ENCODE data around the gene WASF2.
"Not testable (repeated sequence)": the region's sequence is repeated elsewhere in the genome, so short reads cannot be mapped to it uniquely, and the experiment has no call there.

The WASF2 gene

DNA sequence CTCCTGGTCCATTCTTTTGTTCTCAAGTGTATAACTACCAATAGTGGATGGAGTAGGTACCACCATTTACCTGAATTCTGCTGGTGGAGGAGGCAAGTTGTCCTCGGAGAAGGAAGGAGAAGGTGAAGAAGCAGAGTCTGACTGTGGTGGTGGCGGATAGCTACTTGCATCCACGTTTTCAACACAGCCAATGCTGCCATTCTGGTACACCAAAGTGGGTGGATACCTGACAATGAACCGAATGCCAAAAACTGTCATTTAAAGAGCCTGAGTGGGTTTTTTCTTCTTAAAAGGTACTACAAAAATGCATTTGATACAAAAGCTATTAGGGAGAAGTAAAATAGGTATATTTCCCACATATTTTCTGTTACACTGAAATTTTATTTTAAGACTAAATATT lies 77.5 kb downstream of the WASF2 start:
- no peak for TF ChIP-seq ZFX (IDR thresholded peaks at IDR 0.05; ENCODE audit: borderline replicate concordance)
- TF ChIP-seq CTCF (IDR thresholded peaks at IDR 0.05): no peak
- no peak overlapping the region for H3K27ac ChIP-seq

GRCh38 chr1:27410709-27411108 lies 79.3 kb downstream of the WASF2 start:
- no peak for TF ChIP-seq CTCF (IDR thresholded peaks at IDR 0.05)
- no peak for TF ChIP-seq ZFX (IDR thresholded peaks at IDR 0.05; ENCODE audit: borderline replicate concordance)
- H3K27ac ChIP-seq: no peak overlapping the region

DNA sequence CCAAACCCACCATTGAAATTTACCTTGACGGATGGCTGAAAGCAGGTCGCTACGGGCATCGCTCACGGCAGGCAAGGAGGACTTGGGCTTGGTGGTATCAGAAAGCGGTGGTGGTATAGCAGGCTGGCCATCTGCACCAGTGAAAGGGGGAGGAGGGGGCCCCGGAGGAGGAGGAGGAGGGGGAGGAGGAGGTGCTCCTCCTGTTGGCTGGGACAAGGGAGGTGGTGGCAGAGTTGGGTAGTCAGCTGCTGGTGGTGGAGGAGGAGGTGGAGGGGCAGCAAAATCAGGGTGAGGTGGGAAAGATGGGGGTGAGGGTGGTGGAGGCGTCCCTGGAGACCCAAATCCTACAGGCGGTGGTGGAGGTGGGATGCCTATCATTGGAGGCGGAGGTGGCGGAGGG lies 80.3 kb downstream of the WASF2 start:
- TF ChIP-seq CTCF (IDR thresholded peaks at IDR 0.05) (no peak), ZFX (IDR thresholded peaks at IDR 0.05; ENCODE audit: borderline replicate concordance) (no peak)
- no peak overlapping the region for H3K27ac ChIP-seq

DNA sequence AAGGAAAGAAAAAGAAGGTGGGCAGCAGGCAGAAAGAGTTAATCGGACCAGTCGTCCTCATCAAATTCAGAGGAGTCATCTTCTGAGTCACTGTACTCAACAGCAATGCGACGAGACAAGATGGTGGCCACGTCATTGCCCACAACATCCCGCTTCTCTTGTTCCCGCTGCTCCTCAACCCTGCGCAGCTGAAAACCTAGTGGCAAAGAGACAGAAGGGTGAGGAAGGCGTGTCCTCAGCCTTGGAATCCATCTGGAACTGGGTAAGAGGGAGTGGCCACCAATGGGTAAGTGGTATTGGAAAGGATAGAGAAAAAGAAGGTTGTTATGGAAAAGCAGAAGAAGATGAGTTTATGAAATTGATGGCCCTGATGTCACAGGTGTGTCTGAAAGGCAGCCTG lies 81.8 kb downstream of the WASF2 start:
- no peak for TF ChIP-seq ZFX (IDR thresholded peaks at IDR 0.05; ENCODE audit: borderline replicate concordance)
- no peak for TF ChIP-seq CTCF (IDR thresholded peaks at IDR 0.05)
- no peak overlapping the region for H3K27ac ChIP-seq

GRCh38 chr1:27406791-27407190 lies 83.2 kb downstream of the WASF2 start:
- H3K27ac ChIP-seq: not testable (repeated sequence)

DNA sequence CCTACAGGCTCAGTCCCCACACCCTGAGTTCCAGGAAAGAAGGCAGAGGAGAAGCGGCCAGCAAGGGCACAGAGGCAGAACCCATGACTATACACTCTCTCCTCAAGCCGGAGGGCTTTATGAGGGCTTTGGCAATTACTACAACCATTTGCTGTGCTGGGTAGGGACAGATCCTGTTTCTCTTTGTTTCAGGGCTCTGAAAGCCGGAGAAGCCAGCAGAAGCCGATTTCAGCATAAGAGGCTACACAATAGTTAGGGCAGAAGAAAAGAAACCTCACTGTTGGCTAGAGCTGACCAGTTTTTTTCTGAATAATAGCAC lies 83.6 kb downstream of the WASF2 start:
- no peak for TF ChIP-seq ZFX (IDR thresholded peaks at IDR 0.05; ENCODE audit: borderline replicate concordance)
- H3K27ac ChIP-seq: no peak overlapping the region

DNA sequence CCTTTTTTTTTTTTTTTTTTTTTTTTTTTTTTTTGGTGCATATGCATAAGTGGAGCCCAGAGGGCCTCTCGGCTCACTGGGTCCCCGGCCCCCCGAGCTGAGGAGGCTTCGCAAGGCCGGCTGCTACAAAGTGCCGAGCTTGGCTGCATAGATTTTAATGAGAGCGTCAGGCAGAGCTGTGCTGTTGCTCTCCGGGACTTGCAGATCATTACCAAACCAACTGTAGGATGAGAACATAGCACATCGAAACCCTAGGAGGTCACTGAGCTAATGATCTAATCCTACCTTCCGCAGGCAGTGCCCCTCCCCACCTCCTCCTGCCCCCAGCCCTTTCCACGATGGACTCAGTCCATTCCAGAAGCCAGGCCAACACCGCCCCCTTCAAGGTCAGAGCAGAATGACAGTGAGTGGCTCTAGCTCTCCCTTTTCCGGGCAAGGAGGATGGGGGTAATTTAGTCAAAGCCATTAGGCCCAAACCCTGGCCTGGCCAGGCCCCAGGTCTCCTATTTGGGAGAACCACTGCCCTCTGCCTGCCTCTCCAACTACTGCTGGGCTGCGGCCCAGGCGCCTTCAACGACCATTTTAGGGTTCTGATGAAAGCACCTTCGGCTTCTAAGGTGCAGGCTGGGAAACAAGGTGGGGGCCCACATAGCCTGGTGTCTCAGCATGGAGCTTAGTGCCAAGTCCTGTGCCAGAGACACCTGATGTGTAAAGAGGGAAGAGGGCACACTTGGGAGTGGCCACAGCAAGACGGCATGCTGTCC lies 84.2 kb downstream of the WASF2 start:
- H3K27ac ChIP-seq: not testable (repeated sequence)

DNA sequence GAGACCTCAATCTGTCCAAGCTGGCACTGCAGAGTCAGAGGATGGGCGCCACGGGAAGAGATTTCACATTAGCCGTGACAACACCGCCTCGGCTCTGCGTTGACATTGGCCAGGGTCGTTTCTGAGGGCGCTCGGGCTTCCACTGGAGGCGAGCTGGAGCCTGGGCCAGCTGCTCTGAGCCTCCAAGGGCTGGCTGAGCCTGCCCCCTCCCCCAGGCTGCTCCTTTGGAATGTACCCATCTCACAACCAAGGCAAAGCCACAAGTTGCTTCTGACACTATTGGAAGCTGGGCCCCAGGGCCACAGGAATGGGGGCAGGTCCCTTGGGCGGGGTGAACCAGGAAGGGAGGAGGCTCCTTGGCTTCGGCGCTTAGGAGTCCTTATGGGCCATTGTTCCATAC lies 84.9 kb downstream of the WASF2 start:
- TF ChIP-seq ZFX (IDR thresholded peaks at IDR 0.05; ENCODE audit: borderline replicate concordance) (no peak), CTCF (IDR thresholded peaks at IDR 0.05) (no peak)
- H3K27ac ChIP-seq: no peak overlapping the region

DNA sequence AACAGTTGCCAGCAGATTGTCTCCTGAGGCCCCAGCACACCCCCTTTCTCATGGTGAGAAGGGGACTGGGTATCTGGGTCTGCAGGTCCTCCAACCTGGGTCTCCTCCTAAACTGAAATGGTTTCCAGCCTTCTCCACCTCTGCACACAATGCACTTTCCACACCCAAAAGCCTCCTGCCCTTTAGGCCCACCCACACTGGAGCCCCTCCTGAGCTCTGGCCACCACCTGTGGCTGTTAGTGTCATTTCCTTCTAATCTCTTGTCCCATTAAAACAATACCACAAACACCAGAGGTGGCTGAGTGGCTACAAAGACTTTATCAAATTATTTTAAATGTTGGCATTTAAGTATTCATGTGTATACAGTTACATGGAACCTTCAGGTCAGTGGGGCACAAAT lies 86.0 kb downstream of the WASF2 start:
- no peak overlapping the region; the same call in 1 of the 2 replicates for H3K27ac ChIP-seq
- TF ChIP-seq CTCF (IDR thresholded peaks at IDR 0.05) (no peak), ZFX (IDR thresholded peaks at IDR 0.05; ENCODE audit: borderline replicate concordance) (no peak)
